ENCODE results near the gene GTPBP10.

DNA sequence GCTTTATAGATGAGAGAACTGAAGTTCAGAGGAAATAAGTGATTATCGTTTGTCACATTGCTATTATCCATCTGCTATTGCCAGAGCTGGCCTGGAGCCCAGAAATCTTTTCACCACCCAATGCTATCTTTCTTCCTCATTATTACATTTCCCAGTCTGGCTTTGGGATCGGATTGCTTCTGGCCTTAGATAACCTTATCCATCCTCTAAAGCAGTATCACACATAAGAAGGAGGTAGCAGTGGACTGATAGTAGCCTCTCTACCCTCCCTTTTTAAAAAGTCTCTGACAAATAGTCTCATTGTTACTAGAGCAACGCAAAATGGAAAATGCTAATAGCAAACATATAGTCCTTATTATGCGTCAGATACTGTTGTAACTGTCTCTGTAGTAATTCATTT lies 55.5 kb downstream of the GTPBP10 start:
- TF ChIP-seq, protein P1, sequence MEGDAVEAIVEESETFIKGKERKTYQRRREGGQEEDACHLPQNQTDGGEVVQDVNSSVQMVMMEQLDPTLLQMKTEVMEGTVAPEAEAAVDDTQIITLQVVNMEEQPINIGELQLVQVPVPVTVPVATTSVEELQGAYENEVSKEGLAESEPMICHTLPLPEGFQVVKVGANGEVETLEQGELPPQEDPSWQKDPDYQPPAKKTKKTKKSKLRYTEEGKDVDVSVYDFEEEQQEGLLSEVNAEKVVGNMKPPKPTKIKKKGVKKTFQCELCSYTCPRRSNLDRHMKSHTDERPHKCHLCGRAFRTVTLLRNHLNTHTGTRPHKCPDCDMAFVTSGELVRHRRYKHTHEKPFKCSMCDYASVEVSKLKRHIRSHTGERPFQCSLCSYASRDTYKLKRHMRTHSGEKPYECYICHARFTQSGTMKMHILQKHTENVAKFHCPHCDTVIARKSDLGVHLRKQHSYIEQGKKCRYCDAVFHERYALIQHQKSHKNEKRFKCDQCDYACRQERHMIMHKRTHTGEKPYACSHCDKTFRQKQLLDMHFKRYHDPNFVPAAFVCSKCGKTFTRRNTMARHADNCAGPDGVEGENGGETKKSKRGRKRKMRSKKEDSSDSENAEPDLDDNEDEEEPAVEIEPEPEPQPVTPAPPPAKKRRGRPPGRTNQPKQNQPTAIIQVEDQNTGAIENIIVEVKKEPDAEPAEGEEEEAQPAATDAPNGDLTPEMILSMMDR (IDR thresholded peaks at IDR 0.05; ENCODE audit: poor library complexity), result no peak
- TF ChIP-seq EZH2 (IDR thresholded peaks at IDR 0.05; ENCODE audit: borderline replicate concordance), result no peak
- TF ChIP-seq EZH2phosphoT487 (IDR thresholded peaks at IDR 0.05; ENCODE audit: low read depth, severe bottlenecking, unreplicated experiment), result no peak

All from hepatocyte (in vitro differentiated cells).